A549 treated with RU486 at 1 μM for 4 hours (cell line): ENCODE data around the gene PRSS56. TPM values are rescaled to one million over a fixed set of nuclear protein-coding genes. Genes with fewer than 3 reads are reported as not detected.

ENCODE experiments used
- total RNA-seq: library from RNA; stranded (reverse); fragments of 200-300 nt; extraction: Qiagen RNA extraction; gene quantifications from 5 replicates; pipeline ENCODE4 v1.2.3, GENCODE V29; 2022; ENCODE audit warnings: low read depth

PRSS56 gene
- total RNA-seq = 0.14 to 0.27 TPM (median 0.22 TPM) in 4 of 5 replicates, not detected in the other

GRCh38 chr2:232519581-232520438 is at the start of gene PRSS56:
Gene PRSS56, plus strand, starts transcription at chr2:232520388. Its CDS starts 211 bp downstream, at chr2:232520599.

GRCh38 chr2:232487385-232488096 is 32.6 kb upstream of the PRSS56 start, which contains the start of gene ECEL1:
Gene ECEL1, minus strand, starts transcription at chr2:232487834. Its CDS starts 1,181 bp downstream, at chr2:232486653.

GRCh38 chr2:232525791-232526371 is 5.7 kb downstream of the PRSS56 start, which contains the start of gene CHRND:
Gene CHRND, plus strand, starts transcription at chr2:232526160. Its CDS starts 56 bp downstream, at chr2:232526216.

GRCh38 chr2:232539298-232540231 is 19.4 kb downstream of the PRSS56 start, which contains the start of gene CHRNG:
Gene CHRNG, plus strand, starts transcription at chr2:232539692. Its CDS starts 56 bp downstream, at chr2:232539748.

GRCh38 chr2:232550354-232551249 is 30.4 kb downstream of the PRSS56 start, which contains the start of the genes EIF4E2 and TIGD1:
Gene EIF4E2, plus strand, starts transcription at chr2:232550689. Its CDS starts 36 bp downstream, at chr2:232550725.
Gene TIGD1, minus strand, starts transcription at chr2:232550557. Its CDS starts 675 bp downstream, at chr2:232549882.

Other genes starting within 250 kb of the PRSS56 start
- gene ALPP, start 141.6 kb upstream of the PRSS56 start, total RNA-seq = 0.42 to 0.58 TPM (median 0.47 TPM) in 5 replicates
- gene ALPG, start 113.5 kb upstream of the PRSS56 start, total RNA-seq = 0.08 to 0.30 TPM (median 0.14 TPM) in 5 replicates
- not detected in 5 replicates for gene ALPI, start 64.2 kb upstream of the PRSS56 start, total RNA-seq
- 0.19 to 0.74 TPM (median 0.23 TPM) in 5 replicates for gene ECEL1, start 32.6 kb upstream of the PRSS56 start, total RNA-seq
- gene CHRND, start 5.8 kb downstream of the PRSS56 start, total RNA-seq = not detected in 5 replicates
- not detected in 5 replicates for gene CHRNG, start 19.3 kb downstream of the PRSS56 start, total RNA-seq
- gene TIGD1, start 30.2 kb downstream of the PRSS56 start, total RNA-seq = 4.0 to 5.3 TPM (median 5.0 TPM) in 5 replicates
- 86.0 to 227 TPM (median 99.0 TPM) in 5 replicates for gene EIF4E2, start 30.3 kb downstream of the PRSS56 start, total RNA-seq
- 1.8 to 2.4 TPM (median 1.9 TPM) in 5 replicates for gene EFHD1, start 113.2 kb downstream of the PRSS56 start, total RNA-seq
- 20.0 to 31.2 TPM (median 27.2 TPM) in 5 replicates for gene GIGYF2, start 176.9 kb downstream of the PRSS56 start, total RNA-seq